A549 (cell line): Measurements from ENCODE around the gene FAM110D. TPM values are rescaled to one million over a fixed set of nuclear protein-coding genes. Genes with fewer than 3 reads are reported as not detected.

ENCODE experiments used
- ATAC-seq, 2 experiments: fragments of 200-7000 bp in 1 of 2; fragments of >200 bp in 1 of 2; cut with Nextera tagmentation in 1 of 2; cut with Tn5 transposase in 1 of 2; 3 replicates each; pipeline versions ENCODE4 v1.8.0 to v1.9.1; 2018 to 2020; ENCODE audit warnings: mild to moderate bottlenecking in 1 of 2, moderate library complexity in 1 of 2
- CTCF ChIA-PET: fragments of 300-600 bp; sonication (Branson Sonifier 250); formaldehyde crosslinking; extraction: SDS; loops from one replicate; lab custom pipeline; 2021; ENCODE audit warnings: antibody characterized with exemption, inconsistent platforms; lab: Yijun Ruan, JAX
- POLR2A ChIA-PET: fragments of 350-600 bp; formaldehyde crosslinking; extraction: SDS; loops from one replicate; lab custom pipeline; 2021; ENCODE audit warnings: antibody characterized with exemption, inconsistent platforms; lab: Yijun Ruan, JAX
- DNase-seq, 2 experiments: peaks; one replicate each; pipeline versions ENCODE4 v3.0.0 to v3.0.0-alpha.2; 2011 to 2016; ENCODE audit warnings: low read depth in 1 of 2, low spot score in 1 of 2
- FAIRE-seq: peaks from 2 replicates; lab custom pipeline; 2011; peaks lifted over from hg19 to GRCh38; lab: Jason Lieb, UNC
- H3K27ac ChIP-seq, 2 experiments: fragments of >200 bp; sonication (Bioruptor Twin); formaldehyde crosslinking; 3 replicates each; pipeline ENCODE4 v1.5.1; 2016 to 2017
- H3K4me1 ChIP-seq: fragments of >200 bp; sonication (Bioruptor Twin); formaldehyde crosslinking; 3 replicates; pipeline ENCODE4 v1.6.1; 2016
- H3K4me2 ChIP-seq: fragments of >200 bp; sonication (Bioruptor Twin); formaldehyde crosslinking; 3 replicates; pipeline ENCODE4 v1.6.1; 2016
- H3K4me3 ChIP-seq: fragments of >200 bp; sonication (Bioruptor Twin); formaldehyde crosslinking; 3 replicates; pipeline ENCODE4 v1.5.1; 2016
- H3K9me3 ChIP-seq: fragments of >200 bp; sonication (Bioruptor Twin); formaldehyde crosslinking; 3 replicates; pipeline ENCODE4 v1.6.1; 2016
- BCL3 ChIP-seq: fragments of >200 bp; sonication (Bioruptor Twin); formaldehyde crosslinking; IDR thresholded peaks from 3 replicates; pipeline ENCODE4 v1.6.1; 2016
- BHLHE40 ChIP-seq: IDR thresholded peaks from 2 replicates; pipeline ENCODE4 v1.6.1; 2012; ENCODE audit warnings: low read depth, low read length, inconsistent platforms
- CBX8 ChIP-seq: fragments of 200-600 bp; sonication (generic); IDR thresholded peaks from 2 replicates; pipeline ENCODE4 v1.6.1; 2016
- ESRRA ChIP-seq: fragments of 150-350 bp; IDR thresholded peaks from 2 replicates; pipeline ENCODE4 v1.6.1; 2014; ENCODE audit warnings: mild to moderate bottlenecking, low read length, borderline replicate concordance
- GATA3 ChIP-seq: IDR thresholded peaks from 2 replicates; pipeline ENCODE4 v1.6.1; 2012; ENCODE audit warnings: borderline replicate concordance
- HDAC2 ChIP-seq: fragments of 200-600 bp; sonication (generic); IDR thresholded peaks from 2 replicates; pipeline ENCODE4 v1.6.1; 2016
- HEYL ChIP-seq: fragments of 250-450 bp; sonication (Bioruptor Pico); IDR thresholded peaks from 2 replicates; pipeline ENCODE4 v1.8.0; 2021; ENCODE audit warnings: mild to moderate bottlenecking, moderate library complexity
- HOXA7 ChIP-seq: fragments of 250-450 bp; sonication (Bioruptor Pico); IDR thresholded peaks from 2 replicates; pipeline ENCODE4 v1.5.0; 2020; ENCODE audit warnings: mild to moderate bottlenecking, moderate library complexity
- JUN ChIP-seq, 2 experiments: fragments of >200 bp; sonication (Bioruptor Twin); formaldehyde crosslinking; IDR thresholded peaks; 2 replicates in 1 of 2; 3 replicates in 1 of 2; pipeline ENCODE4 v1.6.1; 2016 to 2017
- KDM5A ChIP-seq: fragments of 200-600 bp; sonication (generic); IDR thresholded peaks from 2 replicates; pipeline ENCODE4 v1.6.1; 2016; ENCODE audit warnings: antibody characterized with exemption, mild to moderate bottlenecking
- MAZ ChIP-seq: fragments of 150-350 bp; IDR thresholded peaks from 2 replicates; pipeline ENCODE4 v1.6.1; 2014; ENCODE audit warnings: antibody characterized with exemption, low read depth, low read length, borderline replicate concordance
- MYC ChIP-seq: IDR thresholded peaks from 2 replicates; pipeline ENCODE4 v1.6.1; 2012; ENCODE audit warnings: mild to moderate bottlenecking, inconsistent platforms, low read length, improper control_type of control experiment, borderline replicate concordance
- NPAS2 ChIP-seq: fragments of 250-450 bp; sonication (Bioruptor Pico); IDR thresholded peaks from 2 replicates; pipeline ENCODE4 v1.8.0; 2022; ENCODE audit warnings: mild to moderate bottlenecking, moderate library complexity, borderline replicate concordance
- NR3C1 ChIP-seq: fragments of >200 bp; sonication (Bioruptor Twin); formaldehyde crosslinking; IDR thresholded peaks from 3 replicates; pipeline ENCODE4 v1.6.1; 2017
- PHF8 ChIP-seq: fragments of 200-600 bp; sonication (generic); IDR thresholded peaks from 2 replicates; pipeline ENCODE4 v1.6.1; 2016; ENCODE audit warnings: low read depth, mild to moderate bottlenecking, antibody characterized with exemption, moderate library complexity, borderline replicate concordance
- POLR2A ChIP-seq: IDR thresholded peaks from 2 replicates; pipeline ENCODE4 v1.6.1; 2012; ENCODE audit warnings: mild to moderate bottlenecking, low read length
- RFX5 ChIP-seq: fragments of 450-650 bp; IDR thresholded peaks from 2 replicates; pipeline ENCODE4 v1.7.1; 2014; ENCODE audit warnings: antibody characterized with exemption, mild to moderate bottlenecking, moderate library complexity
- SMC3 ChIP-seq: fragments of >200 bp; sonication (Bioruptor Twin); formaldehyde crosslinking; IDR thresholded peaks from 3 replicates; pipeline ENCODE4 v1.6.1; 2018; ENCODE audit warnings: inconsistent platforms
- SREBF2 ChIP-seq: fragments of 450-650 bp; IDR thresholded peaks from 2 replicates; pipeline ENCODE4 v1.6.1; 2014; ENCODE audit warnings: mild to moderate bottlenecking, moderate library complexity
- ZSCAN20 ChIP-seq: fragments of 250-450 bp; sonication (Bioruptor Pico); IDR thresholded peaks from 2 replicates; pipeline ENCODE4 v1.8.0; 2022; ENCODE audit warnings: mild to moderate bottlenecking, moderate library complexity
- WGBS: methylation state at CpG from one replicate; pipeline ENCODE4 v1.1.6; 2017; ENCODE audit errors: missing lambda C conversion rate; 5-methylcytosine and 5-hydroxymethylcytosine counted together
- polyA plus RNA-seq, 4 experiments: library from polyadenylated mRNA; depleted of rRNA in 3 of 4; stranded (reverse); fragments of >200 nt; fragmentation: RNase III in 1 of 4; extraction: RNeasy Plus Mini Kit Qiagen cat#74134 plus additional on column Dnase treatment in 1 of 4; gene quantifications; 2 replicates in 3 of 4; 3 replicates in 1 of 4; pipeline ENCODE4 v1.2.3, GENCODE V29; 2011 to 2017
- TF ChIP-seq, protein P1 (sequence below): fragments of 450-650 bp; IDR thresholded peaks from 2 replicates; pipeline ENCODE4 v1.6.1; 2014; ENCODE audit warnings: antibody characterized with exemption
- TF ChIP-seq, protein P2 (sequence below): IDR thresholded peaks from 2 replicates; pipeline ENCODE4 v1.6.1; 2012
- TF ChIP-seq, protein P3 (sequence below): IDR thresholded peaks from 2 replicates; pipeline ENCODE4 v1.6.1; 2012; ENCODE audit warnings: low read depth, borderline replicate concordance
- TF ChIP-seq, protein P4 (sequence below): IDR thresholded peaks from 2 replicates; pipeline ENCODE4 v1.6.1; 2012
- TF ChIP-seq, protein P5 (sequence below): fragments of 150-350 bp; IDR thresholded peaks from 2 replicates; pipeline ENCODE4 v1.6.1; 2014; ENCODE audit warnings: low read depth, mild to moderate bottlenecking, low read length

The FAM110D gene
- polyA plus RNA-seq, 2 of the 4 experiments (the other 2 are of a cell fraction) = 0.04 TPM

DNA sequence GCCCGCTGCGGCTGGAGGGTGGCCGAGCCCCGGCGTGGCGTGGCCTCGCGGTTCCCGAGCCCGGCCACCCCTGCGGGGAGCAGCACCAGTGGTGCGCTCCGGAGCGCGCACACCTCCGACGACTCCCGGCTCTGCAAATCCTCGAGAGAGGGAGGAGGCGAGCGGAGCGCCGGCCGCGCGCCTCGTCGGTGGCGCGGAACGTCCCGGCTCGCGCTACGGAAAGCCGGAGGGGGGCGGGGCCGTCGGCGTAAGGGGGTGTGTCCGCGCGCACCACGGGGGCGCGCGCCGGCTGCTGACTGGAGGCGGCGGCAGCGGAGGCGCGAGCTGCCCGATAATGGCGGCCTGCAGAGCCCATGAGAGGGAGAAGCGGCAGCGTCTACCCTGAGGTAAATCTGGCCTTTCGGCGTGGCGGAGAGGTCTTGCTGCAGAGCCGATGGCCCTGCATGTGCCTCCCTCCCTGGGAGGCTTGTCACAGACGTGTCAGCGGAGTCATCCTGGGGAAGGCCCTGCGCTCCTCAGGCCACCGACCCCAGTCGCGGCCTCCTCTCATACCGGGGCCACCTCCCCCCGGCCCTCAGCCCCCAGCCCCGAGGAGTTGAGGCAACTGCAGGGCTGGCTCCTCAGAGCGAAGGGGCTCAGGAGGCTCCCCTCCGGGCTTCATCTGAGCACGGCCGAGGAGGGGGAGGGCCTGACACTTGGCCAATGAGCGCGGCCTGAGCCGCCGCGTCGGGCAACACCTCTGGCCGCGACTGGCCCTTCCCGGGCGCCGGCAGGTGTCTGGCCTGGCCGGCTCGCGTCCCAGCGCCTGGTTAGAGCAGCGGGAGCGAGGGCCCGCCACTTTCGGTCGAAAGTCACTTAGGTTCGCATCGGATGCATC lies 47.1 kb upstream of the FAM110D start, which contains the start of gene PDIK1L:
PDIK1L (plus strand) TSS at position 295 of the 877 bp plus-strand sequence. CDS start 2,485 bp downstream, outside the sequence.
- H3K9me3 ChIP-seq = no peaks in the 10 kb centered on the region
- H3K4me2 ChIP-seq = peak within 1 kb of the TSS; percentile 90
- CTCF ChIA-PET = interaction anchor here (0.6 to 1.6 kb wide), 2 partner anchors 30 to 32 kb away, joined by 3 to 4 read pairs; no protein-coding TSS in a partner anchor
- peak; percentile 67 to 94 for DNase-seq
- ATAC-seq = peak; percentile 91 to 92
- 0% methylated on average over 2 of the region's 96 CpGs for WGBS
- FAIRE-seq = no peak
- peak within 1 kb of the TSS; percentile 86 for H3K4me3 ChIP-seq
- TF ChIP-seq MYC = 0 out of 2 replicates have a peak, but pooled peaks have one; percentile 60
- TF ChIP-seq, protein P1, sequence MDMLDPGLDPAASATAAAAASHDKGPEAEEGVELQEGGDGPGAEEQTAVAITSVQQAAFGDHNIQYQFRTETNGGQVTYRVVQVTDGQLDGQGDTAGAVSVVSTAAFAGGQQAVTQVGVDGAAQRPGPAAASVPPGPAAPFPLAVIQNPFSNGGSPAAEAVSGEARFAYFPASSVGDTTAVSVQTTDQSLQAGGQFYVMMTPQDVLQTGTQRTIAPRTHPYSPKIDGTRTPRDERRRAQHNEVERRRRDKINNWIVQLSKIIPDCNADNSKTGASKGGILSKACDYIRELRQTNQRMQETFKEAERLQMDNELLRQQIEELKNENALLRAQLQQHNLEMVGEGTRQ = peak; percentile 41
- TF ChIP-seq HOXA7 (CRISPR knock-in tag) = no peak
- TF ChIP-seq GATA3 = peak; percentile 11; the same call in 1 of the 2 replicates
- TF ChIP-seq JUN (IDR thresholded peaks at IDR 0.05) = peak; percentile 36 to 44; a peak in 3 of 5 replicates
- TF ChIP-seq, protein P2, sequence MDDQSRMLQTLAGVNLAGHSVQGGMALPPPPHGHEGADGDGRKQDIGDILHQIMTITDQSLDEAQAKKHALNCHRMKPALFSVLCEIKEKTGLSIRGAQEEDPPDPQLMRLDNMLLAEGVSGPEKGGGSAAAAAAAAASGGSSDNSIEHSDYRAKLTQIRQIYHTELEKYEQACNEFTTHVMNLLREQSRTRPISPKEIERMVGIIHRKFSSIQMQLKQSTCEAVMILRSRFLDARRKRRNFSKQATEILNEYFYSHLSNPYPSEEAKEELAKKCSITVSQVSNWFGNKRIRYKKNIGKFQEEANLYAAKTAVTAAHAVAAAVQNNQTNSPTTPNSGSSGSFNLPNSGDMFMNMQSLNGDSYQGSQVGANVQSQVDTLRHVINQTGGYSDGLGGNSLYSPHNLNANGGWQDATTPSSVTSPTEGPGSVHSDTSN = no peak
- TF ChIP-seq PHF8 = peak; percentile 92; the same call in 1 of the 2 replicates
- TF ChIP-seq, protein P3, sequence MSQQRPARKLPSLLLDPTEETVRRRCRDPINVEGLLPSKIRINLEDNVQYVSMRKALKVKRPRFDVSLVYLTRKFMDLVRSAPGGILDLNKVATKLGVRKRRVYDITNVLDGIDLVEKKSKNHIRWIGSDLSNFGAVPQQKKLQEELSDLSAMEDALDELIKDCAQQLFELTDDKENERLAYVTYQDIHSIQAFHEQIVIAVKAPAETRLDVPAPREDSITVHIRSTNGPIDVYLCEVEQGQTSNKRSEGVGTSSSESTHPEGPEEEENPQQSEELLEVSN = peak; percentile 54
- TF ChIP-seq BCL3 = peak; percentile 34; the same call in 1 of the 3 replicates
- TF ChIP-seq KDM5A = peak; percentile 68
- TF ChIP-seq BHLHE40 = 0 out of 2 replicates have a peak, but pooled peaks have one; percentile 20
- TF ChIP-seq POLR2A = peak; percentile 44
- no peak for TF ChIP-seq RFX5
- TF ChIP-seq, protein P4, sequence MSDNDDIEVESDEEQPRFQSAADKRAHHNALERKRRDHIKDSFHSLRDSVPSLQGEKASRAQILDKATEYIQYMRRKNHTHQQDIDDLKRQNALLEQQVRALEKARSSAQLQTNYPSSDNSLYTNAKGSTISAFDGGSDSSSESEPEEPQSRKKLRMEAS = peak; percentile 69
- no peak for TF ChIP-seq NPAS2
- peaks cover 6% of the 10 kb centered on the region for H3K4me1 ChIP-seq
- POLR2A ChIA-PET = interaction anchor here (0.6 to 1.4 kb wide), 6 partner anchors 11 to 58 kb away, joined by 3 to 8 read pairs (median 6); partner anchors contain the start of gene ZNF593
- peak within 1 kb of the TSS; percentile 87 to 99 for H3K27ac ChIP-seq

- ChIA-PET CTCF (interaction anchor here (3.2 kb wide), 1 partner anchor 33 kb away, joined by 21 read pairs; no protein-coding TSS in a partner anchor), POLR2A (no interaction called here)
- Histone ChIP-seq H3K9me3 (no peaks in the 10 kb centered on the region), H3K27ac (peak overlapping the region; percentile 87 to 99), H3K4me3 (peak overlapping the region; percentile 86), H3K4me2 (peak overlapping the region; percentile 84), H3K4me1 (peaks cover 6% of the 10 kb centered on the region)
- TF ChIP-seq ESRRA (no peak), SREBF2 (no peak), HDAC2 (no peak), NPAS2 (no peak), ZSCAN20 (CRISPR knock-in tag) (no peak), JUN (IDR thresholded peaks at IDR 0.05) (no peak), SMC3 (no peak), NR3C1 (no peak), CBX8 (no peak), MAZ (no peak), HEYL (no peak)
- TF ChIP-seq, protein P5, sequence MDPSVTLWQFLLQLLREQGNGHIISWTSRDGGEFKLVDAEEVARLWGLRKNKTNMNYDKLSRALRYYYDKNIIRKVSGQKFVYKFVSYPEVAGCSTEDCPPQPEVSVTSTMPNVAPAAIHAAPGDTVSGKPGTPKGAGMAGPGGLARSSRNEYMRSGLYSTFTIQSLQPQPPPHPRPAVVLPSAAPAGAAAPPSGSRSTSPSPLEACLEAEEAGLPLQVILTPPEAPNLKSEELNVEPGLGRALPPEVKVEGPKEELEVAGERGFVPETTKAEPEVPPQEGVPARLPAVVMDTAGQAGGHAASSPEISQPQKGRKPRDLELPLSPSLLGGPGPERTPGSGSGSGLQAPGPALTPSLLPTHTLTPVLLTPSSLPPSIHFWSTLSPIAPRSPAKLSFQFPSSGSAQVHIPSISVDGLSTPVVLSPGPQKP = no peak
- WGBS = under 1% methylated on average over 7 of the region's 9 CpGs
- DNase-seq (no peak), FAIRE-seq (no peak), ATAC-seq (peak; percentile 10 to 40; a peak in 4 of 6 replicates)
Measured at GRCh38 chr1:26112407-26112775, 46.5 kb upstream of the FAM110D start.
